ENCODE results near the gene KRTAP5-3.

Gene KRTAP5-3

DNA sequence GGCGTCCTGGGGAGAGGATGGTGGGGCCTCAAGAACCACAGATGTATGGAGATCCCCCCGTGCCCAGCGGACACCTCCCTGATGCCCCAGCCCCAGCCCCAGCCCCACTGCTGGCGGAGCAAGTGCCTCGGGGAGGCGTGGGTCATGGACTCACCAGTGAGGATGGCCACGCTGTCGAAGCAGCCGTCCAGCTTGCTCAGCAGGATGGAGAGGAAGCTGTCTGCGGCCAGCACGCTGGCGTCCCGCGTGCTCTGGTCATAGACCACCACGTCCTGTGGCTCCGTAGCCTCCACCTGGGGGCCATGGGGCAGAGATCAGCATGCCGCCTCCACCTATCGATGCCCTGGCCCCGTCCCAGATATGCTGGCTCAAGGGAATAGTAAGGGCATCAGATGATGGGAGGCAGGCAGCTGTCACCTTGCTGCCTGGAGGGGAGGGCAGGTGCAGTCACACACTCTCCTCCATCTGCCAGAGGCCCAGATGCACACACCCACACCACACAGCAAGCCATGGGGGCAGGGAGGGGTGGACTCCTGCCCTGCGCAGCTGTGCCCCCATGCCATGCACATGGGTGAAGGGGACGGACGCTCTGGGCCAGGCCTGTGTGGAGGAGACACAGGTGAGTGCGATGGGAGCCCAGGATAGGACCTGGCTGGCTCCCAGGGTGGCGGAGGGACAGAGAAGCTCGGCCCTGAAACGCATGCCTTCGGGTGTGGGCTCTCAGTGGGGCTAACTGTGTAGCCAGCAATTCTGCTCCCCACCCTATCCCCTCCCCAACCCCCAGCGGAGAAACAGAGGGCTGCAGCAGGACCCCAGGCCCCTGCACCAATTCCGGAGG, 44.3 kb downstream of the KRTAP5-3 start:
- DNase-seq = no peak

DNA sequence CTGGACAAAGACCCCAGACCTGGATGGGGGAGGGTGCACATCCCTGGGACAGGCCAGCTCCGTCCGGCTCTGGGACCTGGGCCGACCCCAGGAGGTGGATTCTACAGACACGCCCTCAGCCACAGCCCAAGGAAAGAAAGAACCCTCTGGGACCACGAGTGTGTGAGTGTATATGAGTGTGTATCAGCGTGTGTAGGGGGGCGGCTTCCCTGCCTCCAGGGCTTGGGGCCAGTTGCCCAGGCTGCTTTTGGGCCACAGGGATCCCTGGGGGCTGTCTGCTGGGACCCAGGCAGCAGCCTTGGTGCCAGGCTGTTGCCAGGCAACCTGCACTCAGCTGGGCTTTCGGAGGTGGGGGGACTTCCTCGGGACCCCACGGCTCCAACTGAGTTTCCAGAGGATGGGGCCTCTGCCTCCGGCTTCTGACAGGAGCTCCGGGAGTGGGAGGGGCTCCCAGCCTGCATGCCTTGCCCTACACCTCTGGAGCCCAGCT, 45.1 kb downstream of the KRTAP5-3 start:
- DNase-seq = no peak

DNA sequence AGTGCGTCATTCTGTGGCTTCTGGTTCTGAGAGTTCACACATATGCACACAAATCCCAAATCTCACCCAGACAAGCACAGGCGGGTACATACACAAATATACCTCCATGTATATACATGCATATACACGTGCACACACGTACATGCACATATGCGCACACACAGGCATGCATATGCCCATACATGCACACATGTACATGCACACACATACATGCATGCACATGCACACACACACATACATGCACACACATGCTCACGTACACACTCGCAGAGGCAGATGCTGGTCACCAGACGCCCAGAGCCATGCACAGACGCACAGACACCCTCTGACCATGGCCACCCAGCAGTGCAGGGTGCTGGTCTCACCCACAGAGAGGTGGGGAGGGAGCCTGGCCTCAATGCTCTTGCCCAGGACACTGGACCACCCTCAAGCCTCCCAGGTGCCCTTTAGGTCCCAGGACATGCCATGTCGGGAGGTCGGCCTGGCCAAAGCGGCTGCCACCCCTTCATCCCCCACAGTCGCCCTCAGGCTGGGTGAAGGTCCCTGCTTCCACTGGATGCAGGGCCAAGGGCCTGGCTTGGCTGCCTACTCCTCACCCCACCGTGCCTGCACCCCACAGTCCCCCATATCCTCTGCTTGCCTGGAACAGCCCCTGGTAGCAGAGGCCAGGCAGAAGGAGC, 45.7 kb downstream of the KRTAP5-3 start:
- DNase-seq = no peak

GRCh38 chr11:1561955-1562354, 46.3 kb downstream of the KRTAP5-3 start:
- DNase-seq = no peak

DNA sequence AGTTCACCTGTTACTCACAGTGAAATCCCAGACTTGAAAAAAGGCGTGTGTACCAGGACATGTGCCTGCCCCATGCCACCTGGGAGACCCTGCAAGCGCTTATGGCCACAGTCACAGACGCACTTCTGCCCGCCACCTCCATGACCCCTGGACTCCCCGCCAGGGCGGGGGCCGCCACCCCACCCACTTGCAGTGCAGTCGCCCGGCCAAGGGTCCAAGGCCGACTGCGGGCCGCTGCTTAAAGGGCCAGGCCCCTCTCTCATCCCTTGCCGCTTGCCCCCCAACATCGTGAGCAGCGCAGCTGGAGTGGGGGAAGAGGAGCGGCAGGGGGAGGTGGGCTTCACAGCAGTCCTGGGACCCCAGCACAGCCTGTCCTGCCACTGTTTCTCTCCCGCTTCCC, 47.0 kb downstream of the KRTAP5-3 start:
- no peak for DNase-seq

GRCh38 chr11:1560649-1561251, 47.5 kb downstream of the KRTAP5-3 start:
- DNase-seq = no peak

- no peak for DNase-seq
These were observed 48.1 kb downstream of the KRTAP5-3 start for GRCh38 chr11:1560002-1560648.

DNA sequence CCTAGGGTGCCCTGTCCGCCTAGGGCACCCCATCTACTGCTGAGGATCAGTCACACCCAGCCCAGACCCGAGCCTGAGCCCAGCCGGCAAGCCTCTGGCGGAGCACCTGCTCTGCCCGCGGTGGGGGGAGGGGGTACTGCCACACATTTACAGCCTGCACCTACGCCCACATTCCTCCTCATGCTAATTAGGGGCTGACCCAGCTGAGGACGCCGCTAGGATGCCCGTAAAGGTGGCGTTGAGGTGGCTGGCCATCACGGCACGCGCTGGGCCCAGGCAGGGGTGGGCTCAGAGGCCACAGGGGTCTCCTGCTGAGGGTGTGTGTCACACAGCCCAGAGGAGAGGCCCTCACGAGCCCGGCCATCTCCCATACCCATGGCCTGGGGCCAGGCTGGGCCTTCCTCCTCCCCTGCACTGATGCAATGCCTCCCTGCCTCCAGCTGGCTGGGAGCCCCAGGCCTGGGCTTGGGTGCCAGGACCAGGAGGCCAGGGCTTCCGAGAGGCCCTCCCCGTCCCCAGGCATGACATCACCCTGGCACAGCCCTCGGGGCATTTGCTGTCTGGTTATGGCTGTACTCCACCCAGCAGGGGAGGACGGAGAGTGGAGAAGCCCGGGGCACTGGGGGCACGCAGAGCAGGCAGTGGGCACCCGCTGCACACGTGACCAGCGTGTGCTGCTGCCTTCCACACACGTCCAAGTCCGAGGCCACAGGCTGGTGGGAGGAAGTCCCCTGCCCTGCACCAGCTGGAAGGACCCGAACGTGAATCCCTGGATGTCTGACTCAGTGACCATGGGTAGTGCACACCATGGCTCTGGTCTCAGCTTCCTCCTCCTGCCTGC, 48.9 kb downstream of the KRTAP5-3 start:
- DNase-seq = peak; percentile 84

- DNase-seq = no peak
These were observed 49.5 kb downstream of the KRTAP5-3 start for GRCh38 chr11:1558775-1559110.

GRCh38 chr11:1557904-1558774, 50.1 kb downstream of the KRTAP5-3 start:
- DNase-seq = peak; percentile 92

Data from fibroblast of skin of scalp (primary cell).